Measurements from ENCODE around the gene DHRS9.

The DHRS9 gene

DNA sequence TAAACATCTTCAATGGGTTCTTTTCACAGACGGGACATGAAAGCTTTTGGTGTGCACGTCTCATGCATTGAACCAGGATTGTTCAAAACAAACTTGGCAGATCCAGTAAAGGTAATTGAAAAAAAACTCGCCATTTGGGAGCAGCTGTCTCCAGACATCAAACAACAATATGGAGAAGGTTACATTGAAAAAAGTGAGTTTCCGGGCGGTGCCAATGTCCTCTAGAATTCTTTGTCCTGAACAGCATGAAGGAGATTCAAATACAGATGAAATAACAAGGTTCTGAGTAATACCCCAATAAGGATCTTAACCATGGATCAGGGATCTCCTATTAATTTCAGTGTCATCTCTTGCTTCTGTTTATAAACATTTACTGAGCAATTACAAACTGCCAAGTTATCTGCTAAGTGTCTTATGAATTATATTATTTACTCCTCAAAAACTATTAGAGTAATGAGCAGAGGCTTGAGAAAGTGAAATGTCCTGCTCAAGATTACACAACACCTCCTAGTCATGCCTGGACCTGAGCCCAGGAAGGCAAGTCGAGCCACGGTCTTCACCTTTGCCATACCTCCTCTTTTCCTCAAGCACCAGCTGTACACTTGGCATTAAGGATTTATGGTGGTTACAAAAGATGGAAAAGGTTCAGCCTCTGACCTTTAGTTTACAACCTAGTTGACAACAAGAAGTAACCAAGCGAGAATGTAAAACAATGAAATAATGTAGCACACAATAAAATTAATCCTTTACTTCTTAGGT, 22.6 kb downstream of the DHRS9 start:
- Histone ChIP-seq H3K4me3 (replicated peaks; ENCODE audit: low read depth, low read length) (no peak overlapping the region), H3K36me3 (ENCODE audit: control insufficient read depth, insufficient read depth, low read length) (no peaks in the 10 kb centered on the region), H3K27me3 (replicated peaks; ENCODE audit: control insufficient read depth, insufficient read depth, low read length) (no peaks in the 10 kb centered on the region; the same call in 1 of the 2 replicates)
- TF ChIP-seq, protein P1, sequence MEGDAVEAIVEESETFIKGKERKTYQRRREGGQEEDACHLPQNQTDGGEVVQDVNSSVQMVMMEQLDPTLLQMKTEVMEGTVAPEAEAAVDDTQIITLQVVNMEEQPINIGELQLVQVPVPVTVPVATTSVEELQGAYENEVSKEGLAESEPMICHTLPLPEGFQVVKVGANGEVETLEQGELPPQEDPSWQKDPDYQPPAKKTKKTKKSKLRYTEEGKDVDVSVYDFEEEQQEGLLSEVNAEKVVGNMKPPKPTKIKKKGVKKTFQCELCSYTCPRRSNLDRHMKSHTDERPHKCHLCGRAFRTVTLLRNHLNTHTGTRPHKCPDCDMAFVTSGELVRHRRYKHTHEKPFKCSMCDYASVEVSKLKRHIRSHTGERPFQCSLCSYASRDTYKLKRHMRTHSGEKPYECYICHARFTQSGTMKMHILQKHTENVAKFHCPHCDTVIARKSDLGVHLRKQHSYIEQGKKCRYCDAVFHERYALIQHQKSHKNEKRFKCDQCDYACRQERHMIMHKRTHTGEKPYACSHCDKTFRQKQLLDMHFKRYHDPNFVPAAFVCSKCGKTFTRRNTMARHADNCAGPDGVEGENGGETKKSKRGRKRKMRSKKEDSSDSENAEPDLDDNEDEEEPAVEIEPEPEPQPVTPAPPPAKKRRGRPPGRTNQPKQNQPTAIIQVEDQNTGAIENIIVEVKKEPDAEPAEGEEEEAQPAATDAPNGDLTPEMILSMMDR (IDR thresholded peaks at IDR 0.05; ENCODE audit: insufficient read depth, low read length, poor library complexity, severe bottlenecking), result no peak
- DNase-seq (ENCODE audit: extremely low read depth, insufficient read length), result no peak

GRCh38 chr2:169093535-169093934, 24.2 kb downstream of the DHRS9 start:
- DNase-seq (ENCODE audit: extremely low read depth, insufficient read length), result no peak
- no peak overlapping the region for H3K4me3 ChIP-seq (replicated peaks; ENCODE audit: low read depth, low read length)
- no peaks in the 10 kb centered on the region; the same call in 1 of the 2 replicates for H3K27me3 ChIP-seq (replicated peaks; ENCODE audit: control insufficient read depth, insufficient read depth, low read length)
- no peaks in the 10 kb centered on the region for H3K36me3 ChIP-seq (ENCODE audit: control insufficient read depth, insufficient read depth, low read length)
- TF ChIP-seq, protein P1 (IDR thresholded peaks at IDR 0.05; ENCODE audit: insufficient read depth, low read length, poor library complexity, severe bottlenecking), result no peak

- TF ChIP-seq, protein P1 (IDR thresholded peaks at IDR 0.05; ENCODE audit: insufficient read depth, low read length, poor library complexity, severe bottlenecking), result no peak
- no peak for DNase-seq (ENCODE audit: extremely low read depth, insufficient read length)
- H3K4me3 ChIP-seq (replicated peaks; ENCODE audit: low read depth, low read length), result no peak overlapping the region
- no peaks in the 10 kb centered on the region for H3K36me3 ChIP-seq (ENCODE audit: control insufficient read depth, insufficient read depth, low read length)
- H3K27me3 ChIP-seq (replicated peaks; ENCODE audit: control insufficient read depth, insufficient read depth, low read length), result no peaks in the 10 kb centered on the region; the same call in 1 of the 2 replicates
These were observed 25.3 kb downstream of the DHRS9 start for GRCh38 chr2:169094676-169095075.

- no peaks in the 10 kb centered on the region for H3K36me3 ChIP-seq (ENCODE audit: control insufficient read depth, insufficient read depth, low read length)
These were observed 26.3 kb downstream of the DHRS9 start for GRCh38 chr2:169095621-169096105.

DNA sequence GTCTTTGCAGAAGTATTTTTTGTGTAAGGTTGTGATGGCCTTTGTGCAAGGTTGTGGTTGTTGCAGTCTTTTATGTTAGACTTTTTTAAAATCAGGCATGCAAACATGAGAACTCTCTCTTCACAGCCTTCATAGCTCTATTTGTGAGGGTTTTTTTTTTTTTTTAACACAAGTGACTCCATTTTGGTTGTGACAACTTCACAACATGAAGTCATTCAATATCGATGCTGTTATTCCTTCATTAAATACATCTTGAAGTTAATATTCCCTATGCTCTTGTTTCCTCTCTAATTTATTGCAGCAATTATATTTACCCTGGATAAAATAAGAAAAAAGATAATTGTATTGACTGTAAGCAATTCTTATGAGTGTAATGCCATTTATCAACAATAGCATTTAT, 35.5 kb downstream of the DHRS9 start:
- no peak overlapping the region for H3K4me3 ChIP-seq (replicated peaks; ENCODE audit: low read depth, low read length)
- H3K36me3 ChIP-seq (ENCODE audit: control insufficient read depth, insufficient read depth, low read length), result no peaks in the 10 kb centered on the region
- TF ChIP-seq, protein P1 (IDR thresholded peaks at IDR 0.05; ENCODE audit: insufficient read depth, low read length, poor library complexity, severe bottlenecking), result no peak
- H3K27me3 ChIP-seq (replicated peaks; ENCODE audit: control insufficient read depth, insufficient read depth, low read length), result no peaks in the 10 kb centered on the region
- no peak for DNase-seq (ENCODE audit: extremely low read depth, insufficient read length)

More at GRCh38 chr2:169095621-169096105, 26.3 kb downstream of the DHRS9 start:
- H3K27me3 ChIP-seq (replicated peaks; ENCODE audit: control insufficient read depth, insufficient read depth, low read length), result no peaks in the 10 kb centered on the region; the same call in 1 of the 2 replicates
- no peak overlapping the region for H3K4me3 ChIP-seq (replicated peaks; ENCODE audit: low read depth, low read length)
- no peak for DNase-seq (ENCODE audit: extremely low read depth, insufficient read length)
- TF ChIP-seq, protein P1 (IDR thresholded peaks at IDR 0.05; ENCODE audit: insufficient read depth, low read length, poor library complexity, severe bottlenecking), result no peak

Data from GM06990 (cell line).